ENCODE results near the gene FOLH1.
"Not testable (repeated sequence)": the region's sequence is repeated elsewhere in the genome, so short reads cannot be mapped to it uniquely, and the experiment has no call there.

FOLH1 gene

DNA sequence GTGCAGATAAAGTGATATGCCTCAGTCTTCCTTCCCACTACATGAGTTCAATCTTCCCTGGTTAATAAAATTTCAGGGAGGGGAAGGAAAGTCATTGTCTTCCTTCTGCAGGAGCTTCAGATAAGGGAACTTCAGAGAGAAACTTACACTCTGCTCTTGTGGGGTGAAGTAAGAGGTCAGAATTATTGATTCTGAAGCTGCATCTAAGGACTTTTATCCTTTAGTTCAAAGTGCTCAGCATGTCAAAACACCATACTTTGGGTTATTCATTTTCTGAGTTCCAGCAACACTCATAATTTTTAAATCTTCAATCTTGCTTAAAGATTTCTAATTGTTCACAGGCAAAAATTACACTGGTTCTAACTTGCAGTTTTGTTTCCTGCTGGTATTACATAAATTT lies 33.0 kb downstream of the FOLH1 start:
- not testable (repeated sequence) for DNase-seq

DNA sequence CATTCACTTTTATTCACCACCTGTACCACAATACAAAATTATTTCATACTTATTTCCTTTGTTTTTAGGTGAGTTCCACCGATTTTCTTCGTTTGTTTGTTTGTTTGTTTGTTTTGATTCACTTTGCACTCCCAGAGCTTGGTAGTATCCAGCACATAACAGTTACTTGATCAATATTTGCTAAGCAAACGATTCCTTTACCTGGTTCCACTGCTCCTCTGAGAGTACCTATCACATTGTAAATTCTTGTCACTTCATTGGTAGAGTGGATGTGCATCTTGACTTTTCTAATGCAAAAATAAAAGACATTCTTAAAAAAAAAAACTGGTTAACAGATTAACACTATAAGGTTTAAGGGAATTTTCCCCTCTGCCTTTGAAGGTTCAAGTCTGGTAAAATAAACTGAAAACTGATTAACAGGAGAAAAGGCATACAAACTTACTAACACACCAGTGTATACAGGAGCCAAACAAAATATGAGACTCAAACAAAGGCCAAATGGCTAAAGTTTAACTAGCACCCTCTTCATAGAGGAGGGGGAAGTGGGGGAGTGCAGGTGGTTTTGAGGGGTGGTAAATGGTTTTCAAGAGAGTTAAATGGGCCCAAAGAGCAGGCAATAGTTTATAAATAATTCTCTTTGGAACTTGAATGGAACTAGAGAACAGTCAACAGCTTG lies 33.6 kb downstream of the FOLH1 start:
- not testable (repeated sequence) for DNase-seq

DNA sequence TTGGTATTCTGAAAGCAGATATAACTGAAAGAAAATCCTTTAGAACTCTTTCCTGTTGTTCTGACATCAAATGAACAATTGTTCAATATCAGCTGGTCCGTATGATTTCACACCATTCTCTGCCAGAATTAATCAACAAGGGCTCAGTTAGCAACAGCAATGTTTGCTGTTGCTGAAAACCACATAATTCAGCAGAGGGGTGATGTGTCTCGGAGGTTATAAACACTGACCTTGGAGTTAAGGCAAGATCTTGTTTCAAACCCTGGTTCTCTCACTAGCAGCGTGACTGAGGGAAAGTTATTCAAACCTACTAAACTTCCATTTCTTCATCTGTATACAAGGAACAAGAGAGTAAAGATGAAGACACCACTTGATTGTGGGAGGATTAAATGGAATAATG lies 36.8 kb downstream of the FOLH1 start:
- not testable (repeated sequence) for DNase-seq

DNA sequence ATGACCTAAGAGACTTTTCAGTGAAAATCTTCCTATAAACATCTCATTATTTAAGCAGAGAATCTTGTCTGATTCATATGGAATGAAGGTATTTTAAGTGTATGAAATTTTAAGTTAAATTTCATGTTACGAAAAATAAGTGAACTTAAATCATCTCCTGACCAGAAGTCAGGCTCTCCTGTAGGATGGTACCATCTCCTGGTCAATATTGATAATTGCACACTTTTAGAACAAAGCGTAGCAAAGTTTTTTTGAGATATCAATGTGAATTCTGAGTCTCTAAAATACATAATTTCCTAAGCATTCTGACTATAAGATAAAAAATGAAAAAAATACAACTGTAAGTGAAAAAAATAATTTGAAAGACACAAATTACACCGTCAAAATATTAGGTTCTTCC lies 38.8 kb downstream of the FOLH1 start:
- DNase-seq = not testable (repeated sequence)

DNA sequence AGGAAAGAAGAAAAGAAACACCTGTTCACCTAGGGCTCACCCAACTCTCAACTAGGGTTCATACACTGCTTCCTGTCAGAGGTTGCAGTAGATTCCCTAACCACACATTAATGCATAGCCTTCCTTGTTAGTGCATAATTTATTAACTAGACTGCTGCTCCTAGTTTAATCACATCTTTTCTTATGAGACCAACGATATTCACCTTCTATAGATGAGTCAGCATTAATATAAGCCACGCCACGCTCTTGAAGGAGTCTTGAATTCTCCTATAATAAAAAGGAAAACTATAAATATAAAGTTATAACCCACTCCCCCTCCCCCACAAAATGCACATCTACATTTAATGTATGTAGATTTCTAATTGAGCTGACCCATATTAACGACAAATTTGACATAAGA lies 39.4 kb downstream of the FOLH1 start:
- not testable (repeated sequence) for DNase-seq

DNA sequence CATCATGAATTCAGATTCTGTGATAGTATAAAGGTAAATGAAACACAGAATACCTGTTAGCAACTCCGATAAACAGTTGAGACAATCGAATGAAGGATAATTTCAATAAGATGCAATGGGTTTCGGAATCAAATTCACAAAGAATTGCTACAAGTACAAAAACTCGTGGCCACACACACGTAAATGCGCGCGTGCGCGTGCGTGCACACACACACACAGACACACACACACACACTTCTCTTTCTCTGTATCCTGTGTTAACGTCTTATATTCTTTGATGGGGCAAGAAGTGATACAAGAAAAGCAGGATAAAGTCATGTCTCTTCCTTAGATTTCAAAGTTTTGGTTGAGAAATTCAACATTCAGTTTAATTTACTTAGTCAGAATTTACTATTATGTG lies 57.2 kb downstream of the FOLH1 start:
- DNase-seq = no peak

DNA sequence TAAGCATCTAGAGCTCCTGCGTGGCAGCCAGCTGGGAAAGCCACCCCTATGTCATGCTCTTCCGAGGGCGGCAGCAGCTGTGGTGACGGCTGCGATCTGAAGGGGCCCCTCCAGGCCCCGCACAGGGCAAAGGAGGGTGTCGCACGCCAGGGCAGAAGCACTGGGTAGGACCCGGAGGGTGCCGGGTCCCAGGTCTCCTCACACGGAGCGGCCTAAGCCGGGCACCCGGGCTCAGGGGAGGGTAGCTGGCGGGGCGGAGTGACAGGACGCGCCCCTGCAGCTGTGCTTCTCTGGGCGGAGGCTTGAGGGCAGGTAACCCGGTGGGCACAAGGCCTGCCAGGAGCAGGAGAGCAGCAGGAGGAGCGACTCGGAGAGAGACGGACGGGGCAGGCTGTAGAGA lies 106.0 kb downstream of the FOLH1 start:
- DNase-seq = not testable (repeated sequence)
